Osteocyte (in vitro differentiated cells): ENCODE measurements around the gene PRKAR2B. TPM values are rescaled to one million over a fixed set of nuclear protein-coding genes. Genes with fewer than 3 reads are reported as not detected.

Experiments
- DNase-seq: peaks from one replicate; pipeline ENCODE4 v3.0.0; 2021; ENCODE audit warnings: mixed read lengths; ENCODE audit not compliant: unreplicated experiment; ENCODE audit errors: extremely low spot score
- H3K27ac Mint-ChIP-seq: one replicate; pipeline ENCODE4 v1.8.0; 2021; ENCODE audit warnings: mild to moderate bottlenecking, mixed read lengths; ENCODE audit not compliant: unreplicated experiment
- H3K27me3 Mint-ChIP-seq: one replicate; pipeline ENCODE4 v1.8.0; 2021; ENCODE audit warnings: mixed read lengths; ENCODE audit not compliant: unreplicated experiment
- H3K36me3 Mint-ChIP-seq: one replicate; pipeline ENCODE4 v1.8.0; 2021; ENCODE audit warnings: mixed read lengths; ENCODE audit not compliant: unreplicated experiment
- H3K4me1 Mint-ChIP-seq: one replicate; pipeline ENCODE4 v1.8.0; 2021; ENCODE audit warnings: mixed read lengths; ENCODE audit not compliant: unreplicated experiment
- H3K4me3 Mint-ChIP-seq: one replicate; pipeline ENCODE4 v1.8.0; 2021; ENCODE audit warnings: mild to moderate bottlenecking, moderate library complexity, mixed read lengths; ENCODE audit not compliant: unreplicated experiment
- H3K9me3 Mint-ChIP-seq: one replicate; pipeline ENCODE4 v1.8.0; 2021; ENCODE audit warnings: mixed read lengths; ENCODE audit not compliant: unreplicated experiment
- CTCF ChIP-seq: fragments of 200-600 bp; sonication (generic); IDR thresholded peaks from 2 replicates; pipeline ENCODE4 v1.5.0; 2021; ENCODE audit warnings: antibody characterized with exemption, mild to moderate bottlenecking, moderate library complexity
- total RNA-seq: library from RNA; stranded (reverse); gene quantifications from 2 replicates; pipeline ENCODE4 v1.2.1, GENCODE V29; 2021

Gene PRKAR2B
- total RNA-seq, 1 donor from 2014 or later = 3.3 TPM

- H3K27ac Mint-ChIP-seq = no peak overlapping the region
- no peaks in the 10 kb centered on the region for H3K36me3 Mint-ChIP-seq
- H3K9me3 Mint-ChIP-seq = no peaks in the 10 kb centered on the region
- DNase-seq = no peak
- no peak overlapping the region for H3K4me3 Mint-ChIP-seq
- peaks cover 5% of the 10 kb centered on the region for H3K27me3 Mint-ChIP-seq
- TF ChIP-seq CTCF = no peak
- no peaks in the 10 kb centered on the region for H3K4me1 Mint-ChIP-seq
Measured at GRCh38 chr7:107057474-107057833, 12.9 kb downstream of the PRKAR2B start.

GRCh38 chr7:107059468-107059867 is 15.0 kb downstream of the PRKAR2B start:
- DNase-seq = no peak
- no peaks in the 10 kb centered on the region for H3K4me1 Mint-ChIP-seq
- no peaks in the 10 kb centered on the region for H3K9me3 Mint-ChIP-seq
- H3K36me3 Mint-ChIP-seq = no peaks in the 10 kb centered on the region
- TF ChIP-seq CTCF = no peak
- no peak overlapping the region for H3K4me3 Mint-ChIP-seq
- no peak overlapping the region for H3K27ac Mint-ChIP-seq
- peaks cover 5% of the 10 kb centered on the region for H3K27me3 Mint-ChIP-seq

GRCh38 chr7:107063245-107064120 is 19.0 kb downstream of the PRKAR2B start:
- TF ChIP-seq CTCF = no peak

GRCh38 chr7:107064255-107064654 is 19.8 kb downstream of the PRKAR2B start:
- DNase-seq = no peak
- Mint-ChIP-seq H3K4me3 (no peak overlapping the region), H3K36me3 (no peaks in the 10 kb centered on the region), H3K27me3 (peaks cover 3% of the 10 kb centered on the region), H3K9me3 (no peaks in the 10 kb centered on the region), H3K4me1 (peaks cover 22% of the 10 kb centered on the region), H3K27ac (no peak overlapping the region)
- no peak for TF ChIP-seq CTCF

More at GRCh38 chr7:107063245-107064120, 19.0 kb downstream of the PRKAR2B start:
- Mint-ChIP-seq H3K27me3 (peaks cover 3% of the 10 kb centered on the region), H3K4me3 (no peak overlapping the region), H3K36me3 (no peaks in the 10 kb centered on the region), H3K4me1 (peaks cover 14% of the 10 kb centered on the region), H3K9me3 (no peaks in the 10 kb centered on the region), H3K27ac (no peak overlapping the region)
- no peak for DNase-seq

GRCh38 chr7:107065929-107066247 is 21.4 kb downstream of the PRKAR2B start:
- peaks cover 2% of the 10 kb centered on the region for H3K27me3 Mint-ChIP-seq
- no peak for TF ChIP-seq CTCF
- H3K9me3 Mint-ChIP-seq = no peaks in the 10 kb centered on the region
- no peaks in the 10 kb centered on the region for H3K36me3 Mint-ChIP-seq
- no peak overlapping the region for H3K27ac Mint-ChIP-seq
- no peak for DNase-seq
- no peak overlapping the region for H3K4me3 Mint-ChIP-seq
- H3K4me1 Mint-ChIP-seq = peaks cover 25% of the 10 kb centered on the region
